CD4-positive, alpha-beta T cell treated with Interferon alpha-2 for 1 hour (primary cell): ENCODE data around the gene DNAJC18.
"Not testable (repeated sequence)": the region's sequence is repeated elsewhere in the genome, so short reads cannot be mapped to it uniquely, and the experiment has no call there.

Experiments used
- DNase-seq, 2 donors: peaks; one replicate each; pipeline ENCODE4 v3.0.0-alpha.2; 2020 to 2022

DNAJC18 gene

DNA sequence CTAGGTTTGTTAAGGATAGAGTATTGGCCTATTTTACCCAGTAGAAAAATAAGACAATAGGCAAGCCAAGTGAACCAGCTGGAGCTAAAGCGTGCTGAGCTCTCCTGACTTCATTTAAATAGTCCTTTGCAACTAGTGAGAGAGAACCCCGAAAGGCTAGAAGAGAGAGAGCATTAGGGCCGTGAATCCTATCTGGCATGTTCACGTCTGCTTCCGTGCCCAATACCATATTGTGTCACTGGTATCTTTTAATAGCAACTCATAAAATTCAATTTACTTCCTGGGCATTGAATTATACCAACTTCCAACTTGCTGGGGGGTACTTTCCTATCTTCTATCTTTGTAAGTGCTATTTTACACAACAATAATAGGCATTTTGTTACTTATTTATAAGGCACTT lies 13.8 kb downstream of the DNAJC18 start:
- DNase-seq, result no peak

DNA sequence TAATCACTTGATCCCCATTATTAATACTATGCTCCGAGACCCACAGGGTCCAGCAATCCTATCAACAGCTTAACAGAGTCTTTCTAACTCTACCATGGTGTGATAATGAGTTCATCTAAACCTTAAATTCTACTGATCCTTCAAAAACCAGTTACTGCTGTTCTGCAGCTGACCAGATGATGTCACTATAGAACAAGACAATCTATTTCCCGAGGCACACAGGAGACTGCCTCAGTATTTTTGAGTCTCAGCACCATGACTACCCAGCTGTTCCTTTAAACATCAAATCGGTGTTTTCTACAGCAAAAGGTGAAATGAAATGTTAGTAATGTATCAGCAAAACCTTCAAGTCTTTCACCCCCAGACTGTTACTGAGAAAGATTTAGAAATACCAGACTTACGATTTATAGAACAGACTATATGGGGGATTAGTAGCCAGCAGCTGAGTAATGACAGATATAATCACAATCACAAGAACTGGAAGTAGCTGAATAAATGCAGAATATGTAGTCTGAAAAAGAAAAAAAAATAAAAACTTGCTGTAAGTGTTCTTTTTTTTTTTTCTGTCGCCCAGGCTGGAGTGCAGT lies 16.9 kb downstream of the DNAJC18 start:
- peak; percentile 73 to 88 for DNase-seq

DNA sequence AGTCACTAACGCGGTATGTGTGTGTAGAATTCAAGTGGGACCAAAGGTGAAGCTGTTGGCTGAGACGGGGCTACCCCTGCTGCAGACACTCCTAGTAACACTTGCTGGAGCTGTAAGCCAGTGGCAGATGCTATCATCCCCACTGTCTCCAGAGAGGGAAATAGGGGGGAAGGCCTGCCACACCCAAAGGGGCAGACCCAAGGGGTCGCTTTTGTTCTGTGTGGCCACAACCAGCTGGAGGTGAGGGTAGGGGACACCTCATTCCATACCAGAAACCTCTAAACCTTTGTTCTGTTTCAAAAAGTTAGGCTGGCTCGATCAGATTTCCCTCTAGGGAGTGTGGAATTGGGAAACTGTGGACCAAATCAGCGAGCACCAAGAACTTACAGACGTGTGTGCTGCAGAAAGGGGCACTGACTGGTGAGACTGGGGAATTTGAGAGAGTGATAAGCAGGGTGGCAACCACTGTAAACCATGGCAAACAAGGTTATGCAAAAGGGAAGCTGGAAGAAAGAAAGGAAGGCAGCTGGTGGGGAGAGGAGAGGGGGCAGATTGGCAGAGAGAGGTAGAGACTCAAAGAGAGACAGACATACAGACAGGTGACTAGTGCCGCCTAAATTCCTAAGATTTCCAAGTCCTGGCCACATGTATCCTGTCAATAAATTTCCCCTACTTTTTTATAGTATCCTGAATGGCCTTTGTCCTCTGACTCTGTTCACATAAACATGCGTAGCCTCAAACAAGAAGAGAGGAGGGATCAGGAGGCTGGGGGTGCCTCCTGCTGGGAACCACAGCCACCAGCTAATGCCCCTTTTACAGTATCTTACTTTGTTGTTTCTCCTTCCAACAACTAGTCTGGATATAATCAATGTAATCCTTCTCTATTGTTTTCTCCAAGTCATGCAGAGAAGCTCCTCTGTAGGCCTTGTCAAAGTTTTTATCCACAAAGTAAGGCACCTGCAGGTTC lies 19.8 kb downstream of the DNAJC18 start:
- no peak for DNase-seq

DNA sequence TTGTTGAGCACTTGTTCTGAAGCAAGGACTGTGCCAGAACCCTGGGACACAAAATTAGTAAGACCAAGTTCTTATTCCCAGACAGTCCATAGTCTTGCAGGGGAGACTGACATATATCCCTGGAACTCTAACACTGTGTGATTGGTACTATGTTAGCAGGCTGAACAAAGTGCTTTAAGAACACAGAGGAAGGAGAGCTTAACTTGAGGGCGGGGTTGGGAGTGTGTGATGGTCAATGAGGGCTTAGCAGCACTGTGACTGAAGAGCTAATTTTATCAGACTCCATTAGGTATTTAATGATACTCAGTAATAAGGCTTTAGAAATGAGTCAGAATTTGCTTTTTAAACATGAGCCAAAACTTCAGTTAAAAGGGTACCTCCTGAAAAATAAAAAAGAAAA lies 20.5 kb downstream of the DNAJC18 start:
- DNase-seq, result no peak

DNA sequence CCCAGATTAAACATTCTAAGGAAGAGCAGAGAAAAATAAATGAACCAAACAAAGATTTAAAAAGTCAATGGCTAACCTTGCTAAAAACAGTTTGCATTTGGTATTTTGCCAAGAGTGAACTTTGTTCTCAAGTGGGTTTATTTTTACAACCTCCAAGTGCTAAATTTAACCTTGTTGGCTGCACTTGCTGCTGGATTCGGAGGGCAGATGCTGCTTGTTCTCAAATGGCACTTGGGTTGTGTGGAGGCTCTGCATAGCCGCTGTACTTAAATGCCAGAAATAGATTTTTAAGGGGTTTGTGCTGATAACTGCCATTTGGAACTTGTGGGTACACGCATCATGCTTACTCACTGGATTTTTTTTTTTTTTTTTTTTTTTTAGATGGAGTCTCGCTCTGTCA lies 22.1 kb downstream of the DNAJC18 start:
- DNase-seq, result no peak

DNA sequence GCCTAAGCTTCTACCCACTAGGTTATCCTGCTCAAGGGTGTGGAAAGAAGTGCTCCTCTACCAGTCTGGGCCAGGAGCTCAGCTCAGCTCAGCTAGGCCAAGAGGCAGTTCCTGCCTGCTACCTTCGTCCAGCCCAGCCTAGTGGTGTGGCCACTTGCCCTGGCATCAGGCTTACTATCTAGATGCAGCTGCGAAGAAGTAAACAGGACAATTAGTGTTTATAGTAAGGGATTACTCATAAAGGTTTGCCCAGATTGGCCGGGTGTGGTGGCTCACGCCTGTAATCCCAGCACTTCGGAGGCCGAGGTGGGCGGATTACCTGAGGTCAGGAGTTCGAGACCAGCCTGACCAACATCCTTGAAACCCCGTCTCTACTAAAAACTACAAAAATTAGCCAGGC lies 22.7 kb downstream of the DNAJC18 start:
- no peak for DNase-seq

DNA sequence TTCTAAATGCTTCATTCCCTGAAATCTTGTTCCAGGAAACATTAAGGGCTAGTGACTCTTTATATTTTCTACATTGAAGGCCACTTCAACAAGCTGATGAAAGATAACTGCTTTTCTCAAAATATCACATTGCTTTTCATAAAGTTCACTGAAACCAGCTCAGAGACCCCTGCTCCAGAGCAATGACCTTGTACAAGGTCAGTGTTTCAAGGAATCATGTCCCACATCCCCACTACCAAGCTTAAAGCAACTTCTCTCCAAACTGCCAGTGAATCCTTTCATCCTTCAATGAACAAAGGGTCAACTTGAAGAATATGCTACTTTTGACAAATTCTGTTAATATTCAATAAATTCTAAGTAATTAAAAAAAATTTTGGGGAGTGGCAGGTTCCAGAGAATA lies 23.5 kb downstream of the DNAJC18 start:
- DNase-seq, result no peak

DNA sequence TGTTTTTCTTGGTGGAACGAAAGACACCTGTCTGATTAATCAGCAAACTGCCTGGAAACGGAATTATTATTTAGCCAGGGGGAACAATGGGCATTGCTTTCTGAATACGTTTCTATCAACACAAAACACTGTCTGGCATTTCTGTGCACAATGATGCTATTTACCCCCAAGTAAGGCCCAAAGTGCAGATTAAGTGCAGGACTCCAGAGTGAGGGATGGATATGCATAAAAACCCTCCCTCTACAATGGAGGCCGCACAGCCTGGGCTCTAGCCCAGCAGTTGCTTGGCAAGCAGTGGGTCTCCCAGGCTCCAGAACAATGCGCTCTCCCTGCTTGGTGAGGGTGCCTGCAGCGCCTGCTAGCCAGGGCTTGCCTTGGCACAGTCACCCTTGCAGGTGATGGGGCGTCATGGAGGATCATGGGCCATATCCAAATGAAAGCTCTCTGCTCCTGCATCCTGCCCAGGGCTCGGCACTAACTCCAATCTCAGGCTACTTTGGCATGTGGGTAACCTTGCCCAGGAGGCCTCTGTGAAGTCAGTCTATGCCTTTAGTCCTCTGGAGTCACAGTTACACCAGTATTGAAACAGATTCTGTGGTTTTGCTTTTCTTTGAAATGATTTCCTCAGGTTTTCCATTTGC lies 24.0 kb downstream of the DNAJC18 start:
- no peak for DNase-seq

DNA sequence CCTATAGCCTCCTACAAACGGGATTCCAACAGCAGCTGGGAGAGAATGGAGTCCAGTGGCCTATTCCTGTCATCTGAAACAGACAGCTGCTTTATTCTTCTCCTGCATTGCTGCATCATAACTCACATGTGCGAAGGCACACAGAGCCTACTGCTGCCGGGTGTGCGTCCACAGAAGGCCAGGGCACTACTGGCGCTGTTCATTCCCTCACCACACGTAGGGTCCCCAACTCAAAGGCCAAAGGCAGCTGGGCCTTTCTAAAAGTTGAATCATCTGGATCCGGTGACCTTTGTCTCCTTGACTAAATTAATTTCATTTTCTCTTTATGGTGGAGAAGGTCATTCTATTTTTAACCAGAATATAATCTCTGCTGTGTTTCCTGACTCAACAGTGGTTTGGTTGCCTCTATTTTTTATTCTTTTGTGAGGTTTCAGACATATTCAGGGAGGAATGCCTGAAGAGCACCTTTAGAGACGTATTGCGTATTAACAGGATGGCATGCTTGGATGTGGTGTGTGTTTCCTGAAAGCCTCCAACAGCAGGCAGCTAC lies 24.7 kb downstream of the DNAJC18 start:
- peak in 1 of 2 donors; percentile 14 for DNase-seq

DNA sequence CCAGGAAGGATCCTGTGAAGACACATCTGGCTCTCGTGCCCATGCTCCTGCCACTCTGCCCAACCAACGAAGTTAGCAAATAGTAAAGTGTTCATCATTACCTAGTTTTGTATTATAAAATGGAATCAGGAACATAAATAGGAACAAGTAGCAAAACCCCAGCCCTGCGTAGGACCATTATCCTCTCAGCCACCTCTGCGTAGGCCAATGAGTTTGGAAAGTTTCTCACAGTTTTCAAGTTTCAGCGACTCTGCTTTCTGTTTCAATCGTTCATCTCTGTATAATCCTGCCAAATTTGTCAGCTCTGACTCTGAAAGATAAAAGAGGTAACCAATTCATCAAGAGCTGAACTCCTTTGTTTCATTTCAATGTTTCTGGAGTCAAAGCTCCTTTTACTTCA lies 25.4 kb downstream of the DNAJC18 start:
- no peak for DNase-seq

DNA sequence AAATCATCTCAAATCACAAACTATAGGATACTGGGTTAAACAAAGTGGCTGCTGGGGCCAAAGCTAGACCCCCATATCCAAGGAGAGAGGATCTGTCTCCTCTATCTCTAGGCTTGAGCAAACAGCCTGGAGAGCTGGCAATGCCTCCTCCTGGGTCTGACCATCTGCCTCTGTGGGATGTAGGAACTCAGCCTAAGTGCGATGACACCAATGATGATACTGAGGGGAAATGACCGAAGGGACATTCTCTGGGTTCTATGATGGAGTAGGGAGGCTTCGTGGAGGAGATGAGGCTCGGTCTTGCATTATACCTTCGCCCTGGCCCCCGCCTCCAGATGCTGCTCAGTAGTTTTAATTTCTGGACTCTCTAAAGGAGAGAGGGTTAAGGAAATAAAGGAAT lies 26.2 kb downstream of the DNAJC18 start:
- no peak for DNase-seq

DNA sequence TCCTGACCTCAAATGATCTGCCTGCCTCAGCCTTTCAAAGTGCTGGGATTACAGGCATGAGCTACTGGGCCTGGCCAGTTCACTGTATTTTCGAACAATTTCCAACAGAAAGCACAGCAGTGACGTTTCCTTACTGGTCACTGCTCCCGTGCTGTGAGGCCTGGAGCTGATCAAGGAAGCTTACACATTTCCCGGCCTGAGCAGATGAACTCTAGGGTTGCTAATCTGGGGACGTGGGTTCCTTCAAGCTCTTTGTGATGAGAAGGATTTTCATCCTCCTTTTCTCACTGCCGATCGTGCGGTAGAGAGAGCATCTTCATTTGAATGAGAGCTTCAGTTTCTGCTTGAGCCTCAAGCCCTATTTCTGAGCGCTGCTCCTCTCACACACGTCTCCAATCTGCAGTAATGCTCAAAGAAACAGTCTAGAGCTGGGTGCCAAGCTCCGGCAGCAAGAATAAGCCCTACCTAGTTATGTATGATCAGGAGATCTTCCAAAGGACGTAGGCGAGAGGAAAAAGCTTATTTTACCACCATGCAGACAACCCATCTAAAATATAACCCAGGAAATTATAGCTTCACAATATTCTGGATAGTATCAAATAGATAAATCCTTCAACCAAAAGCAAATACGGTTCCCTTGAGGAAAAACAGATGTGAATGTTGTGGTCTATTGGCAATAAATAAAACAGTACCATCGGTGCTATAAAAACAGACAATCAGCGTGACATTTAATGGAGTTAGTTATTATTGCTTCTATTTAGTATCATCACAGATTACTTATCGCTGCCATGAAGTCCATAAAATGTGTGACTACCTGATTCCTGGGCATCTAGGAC lies 28.1 kb downstream of the DNAJC18 start:
- no peak for DNase-seq

DNA sequence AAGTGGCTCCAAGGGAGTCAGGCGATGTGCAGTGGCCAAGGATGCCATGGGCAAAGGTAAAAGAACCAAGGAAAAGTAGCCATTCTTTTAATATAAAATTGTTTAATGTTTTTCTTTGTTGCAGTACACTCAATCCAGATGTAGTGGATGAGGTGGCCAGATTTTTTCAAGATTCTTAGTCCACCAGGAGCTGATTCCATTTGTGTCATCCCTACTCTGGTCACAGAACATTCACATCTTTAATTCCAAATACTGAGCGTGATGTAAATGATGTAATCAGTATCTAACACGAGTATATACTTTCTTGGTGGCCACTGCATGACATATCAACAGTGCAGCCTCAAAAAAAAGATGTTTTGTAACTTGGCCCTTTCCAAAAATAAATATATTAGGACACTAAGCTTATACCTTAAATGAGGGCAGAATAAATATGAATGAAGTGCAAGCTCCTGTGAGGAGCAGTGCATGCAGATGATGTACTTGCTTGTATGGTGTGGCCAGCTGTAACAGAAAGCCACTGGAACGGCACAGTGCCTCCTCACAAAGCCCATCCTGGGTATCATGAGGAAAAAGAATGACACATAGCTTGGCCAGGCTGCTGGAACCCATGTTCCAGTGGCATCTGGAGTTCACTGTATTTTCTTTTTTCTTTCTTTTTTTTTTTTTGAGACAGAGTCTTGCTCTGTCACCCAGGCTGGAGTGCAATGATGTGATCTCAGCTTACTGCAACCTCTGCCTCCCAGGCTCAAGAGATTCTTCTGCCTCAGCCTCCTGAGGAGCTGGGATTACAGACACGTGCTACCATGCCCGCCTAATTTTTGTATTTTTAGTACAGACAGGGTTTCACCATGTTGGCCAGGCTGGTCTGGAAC lies 29.0 kb downstream of the DNAJC18 start:
- DNase-seq, result no peak

DNA sequence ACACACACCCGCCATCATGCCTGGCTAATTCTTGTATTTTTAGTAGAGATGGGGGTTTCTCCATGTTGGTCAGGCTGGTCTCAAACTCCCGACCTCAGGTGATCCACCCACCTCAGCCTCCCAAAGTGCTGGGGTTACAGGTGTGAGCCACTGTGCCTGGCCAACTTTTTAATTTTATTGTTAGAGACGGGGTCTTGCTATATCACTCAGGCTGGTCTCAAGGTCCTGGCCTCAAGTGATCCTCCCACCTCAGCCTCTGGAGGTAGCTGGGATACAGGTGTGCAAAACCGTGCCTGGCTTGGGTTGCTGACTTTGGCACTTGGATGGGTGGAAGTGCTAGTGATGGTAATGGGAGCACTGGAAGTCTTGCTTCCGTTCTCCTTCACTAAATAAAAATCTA lies 30.2 kb downstream of the DNAJC18 start:
- DNase-seq, result not testable (repeated sequence)

DNA sequence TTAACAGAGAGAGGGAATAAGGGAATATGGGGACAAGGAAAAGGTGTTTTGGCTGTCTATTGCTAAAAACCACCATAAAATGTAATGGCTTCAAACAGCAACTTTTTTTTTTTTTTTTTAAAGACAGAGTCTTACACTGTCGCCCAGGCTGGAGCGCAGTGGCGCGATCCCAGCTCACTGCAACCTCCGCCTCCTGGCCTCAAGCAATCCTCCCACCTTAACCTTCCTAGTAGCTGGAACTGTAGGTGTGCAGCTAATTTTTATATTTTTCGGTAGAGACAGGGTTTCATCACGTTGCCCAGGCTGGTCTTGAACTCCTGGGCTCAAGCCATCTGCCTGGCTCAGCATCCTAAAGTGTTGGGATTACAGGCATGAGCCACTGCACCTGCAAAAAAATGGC lies 31.1 kb downstream of the DNAJC18 start:
- DNase-seq, result no peak

DNA sequence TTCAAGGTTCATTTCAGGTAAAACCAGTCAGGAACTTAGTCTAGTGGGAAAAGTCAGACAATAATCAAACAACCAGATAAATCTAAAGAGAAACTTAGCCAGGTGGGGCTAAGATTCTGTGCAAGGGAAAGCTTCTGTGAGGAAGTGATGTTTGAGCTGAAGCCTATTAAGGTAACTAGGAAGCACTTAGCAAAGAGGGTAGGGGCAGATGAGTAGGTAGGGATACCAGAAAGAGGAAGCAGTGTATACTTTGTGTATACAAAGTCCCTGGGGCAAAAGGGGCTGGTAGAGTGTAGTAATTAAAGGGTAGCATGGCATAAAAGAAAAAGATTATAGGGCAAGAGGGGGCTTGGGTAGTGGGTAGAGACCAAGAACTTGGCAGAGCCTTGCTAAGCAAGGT lies 31.8 kb downstream of the DNAJC18 start:
- no peak for DNase-seq

DNA sequence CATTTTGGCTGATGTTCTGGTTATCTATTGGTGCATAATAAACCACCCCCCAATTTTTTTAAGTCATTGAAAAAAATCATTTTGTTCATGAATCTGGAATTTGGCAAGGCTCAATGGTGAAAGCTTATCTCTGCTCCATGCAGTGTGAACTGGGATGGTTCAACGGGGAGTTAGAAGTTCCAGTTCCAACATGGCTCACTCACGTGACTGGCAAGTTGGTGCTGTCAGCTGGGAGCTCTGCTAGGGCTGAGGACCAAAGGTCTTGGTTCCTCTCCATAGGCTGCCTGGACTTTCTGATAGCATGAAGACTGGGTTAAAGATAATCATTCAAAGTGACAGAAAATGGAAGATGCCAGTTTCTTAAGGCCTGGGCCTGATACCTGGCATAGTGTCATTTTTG lies 32.4 kb downstream of the DNAJC18 start:
- no peak for DNase-seq

DNA sequence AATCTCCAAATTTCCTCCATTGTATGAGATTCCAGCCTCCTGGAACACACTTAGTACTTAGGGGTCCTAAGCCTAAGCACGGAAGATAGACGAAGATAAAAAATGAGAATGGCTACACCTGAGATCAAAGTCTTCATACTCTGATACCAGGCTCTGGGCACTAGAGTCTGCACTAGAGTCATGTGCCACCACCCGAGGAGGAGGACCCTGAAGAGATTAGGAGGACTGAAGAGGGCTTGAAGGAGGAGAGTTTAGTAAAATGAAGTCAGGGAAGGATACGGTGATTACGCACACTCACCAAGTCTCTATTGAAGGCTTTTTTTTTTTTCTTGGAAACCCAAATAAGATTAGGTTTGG lies 34.9 kb downstream of the DNAJC18 start:
- DNase-seq, result no peak

DNA sequence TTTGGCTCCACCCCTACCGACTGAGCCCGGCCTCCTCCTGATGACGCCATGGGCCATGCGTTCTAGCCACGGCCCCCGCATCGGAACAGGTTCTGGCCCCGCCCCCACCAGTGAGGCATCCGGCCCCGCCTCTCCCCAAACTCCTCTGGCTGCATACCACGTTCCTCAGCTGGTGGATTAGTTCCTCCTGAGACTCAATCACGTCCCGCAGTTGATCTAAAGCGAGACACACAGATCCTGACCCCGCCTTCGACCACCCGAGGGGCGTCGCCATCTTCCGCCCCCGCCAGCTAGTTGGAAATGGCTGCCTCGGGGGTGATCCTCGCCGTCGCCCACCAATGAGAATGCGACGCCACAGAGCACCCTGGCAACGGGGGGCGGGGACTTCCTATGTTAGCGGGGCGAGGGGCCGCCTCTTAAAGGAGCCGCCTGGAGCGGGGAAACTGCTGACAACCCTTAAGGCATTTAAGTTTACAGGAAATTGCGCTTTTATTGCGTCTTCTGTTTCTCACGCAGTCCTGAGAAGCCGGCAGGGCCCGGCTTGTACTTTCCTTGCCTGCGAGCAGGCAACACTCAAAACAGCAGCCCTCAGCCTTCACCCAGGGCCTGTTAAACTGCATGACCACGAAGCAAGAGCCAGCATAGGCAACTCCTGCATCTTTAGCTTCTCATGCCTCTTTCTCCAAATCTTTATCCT lies 35.4 kb downstream of the DNAJC18 start, which contains the start of gene SPATA24:
Gene SPATA24 (minus strand): TSS at position 303 of the 697 bp plus-strand sequence. CDS start 29 bp downstream, at position 274.
- DNase-seq, result peak; percentile 98

DNA sequence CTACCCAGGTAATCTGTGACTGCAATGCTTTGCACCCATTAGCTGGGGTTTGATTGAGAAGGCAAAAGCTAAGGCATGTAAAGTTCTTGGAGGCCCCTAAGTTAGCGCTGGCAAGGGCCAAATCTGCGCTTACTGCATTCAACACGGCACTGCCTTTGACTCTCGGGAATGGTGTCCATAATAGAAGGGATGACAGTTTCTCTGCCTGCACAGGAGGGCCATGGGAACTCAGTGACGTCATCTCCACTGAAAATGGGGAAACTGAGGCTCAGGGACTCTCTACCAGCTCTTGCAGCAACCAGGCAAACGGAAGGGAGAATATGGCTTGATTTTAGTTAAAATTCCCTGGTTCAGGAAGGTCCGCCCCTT lies 35.9 kb downstream of the DNAJC18 start:
- no peak for DNase-seq

DNA sequence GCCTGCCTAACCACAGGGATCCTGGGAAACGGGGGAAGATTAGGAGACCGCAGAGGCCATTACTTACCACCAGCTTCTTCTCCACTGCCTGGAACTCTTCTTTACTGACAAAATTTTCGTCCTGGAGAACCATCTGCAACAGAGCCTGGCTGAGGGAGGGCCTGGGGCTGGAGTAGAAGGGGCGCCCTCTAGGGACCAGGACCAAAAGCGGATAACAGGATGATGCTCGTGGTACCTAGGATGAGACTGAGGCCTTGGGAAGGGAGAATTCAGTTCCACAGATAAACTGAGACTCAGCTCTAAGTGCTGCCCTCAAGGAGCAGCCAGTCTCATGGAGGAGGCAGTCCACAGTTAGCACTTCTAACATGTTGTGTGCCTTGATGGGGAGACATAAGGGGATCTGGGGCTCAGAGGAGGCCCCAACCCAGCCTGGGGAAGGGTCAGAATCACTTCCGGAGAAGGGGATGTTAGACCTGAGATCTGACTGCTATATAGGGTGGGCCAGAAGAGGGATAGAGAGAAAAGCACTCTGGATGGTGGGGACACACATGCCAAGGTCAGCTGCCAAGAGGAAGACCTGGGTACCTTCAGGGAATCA lies 36.7 kb downstream of the DNAJC18 start:
- DNase-seq, result no peak
